Liver (tissue), 9 donors: ENCODE results near the gene ZNF226. TPM values are rescaled to one million over a fixed set of nuclear protein-coding genes. Genes with fewer than 3 reads are reported as not detected.

Experiments used
- DNase-seq: peaks from one replicate; pipeline ENCODE4 v3.0.0-alpha.2; 2017; ENCODE audit warnings: low spot score
- H3K27ac ChIP-seq, 2 donors: one replicate each; pipeline ENCODE4 v1.7.0; 2013; ENCODE audit warnings: inconsistent platforms in 2 of 2, low read length in 2 of 2, control low read depth in 1 of 2, low read depth in 1 of 2, mild to moderate bottlenecking in 1 of 2
- H3K27me3 ChIP-seq, 4 donors: one replicate each; pipeline versions ENCODE4 v1.6.1 to v1.7.0; 2013; ENCODE audit warnings: low read length in 3 of 4, inconsistent platforms in 1 of 4, mild to moderate bottlenecking in 1 of 4, moderate library complexity in 1 of 4; ENCODE audit not compliant: control insufficient read depth in 4 of 4, insufficient read depth in 4 of 4
- H3K36me3 ChIP-seq, 4 donors: one replicate each; pipeline versions ENCODE4 v1.6.1 to v1.7.0; 2013; ENCODE audit warnings: low read length in 3 of 4, mild to moderate bottlenecking in 3 of 4, low read depth in 1 of 4, moderate library complexity in 1 of 4; ENCODE audit not compliant: control insufficient read depth in 4 of 4, insufficient read depth in 3 of 4
- H3K4me1 ChIP-seq, 4 donors: one replicate each; pipeline versions ENCODE4 v1.6.1 to v1.7.0; 2013; ENCODE audit warnings: low read length in 3 of 4, mild to moderate bottlenecking in 3 of 4, moderate library complexity in 1 of 4; ENCODE audit not compliant: control insufficient read depth in 4 of 4, insufficient read depth in 4 of 4
- H3K4me3 ChIP-seq, 3 donors: one replicate each; pipeline versions ENCODE4 v1.6.1 to v1.7.0; 2013; ENCODE audit warnings: low read length in 3 of 3, control low read depth in 1 of 3, low read depth in 1 of 3, mild to moderate bottlenecking in 1 of 3
- H3K9ac ChIP-seq, 2 donors: one replicate each; pipeline ENCODE4 v1.7.0; 2013; ENCODE audit warnings: low read length in 2 of 2, mild to moderate bottlenecking in 2 of 2, moderate library complexity in 2 of 2, control low read depth in 1 of 2, low read depth in 1 of 2
- H3K9me3 ChIP-seq, 4 donors: one replicate each; pipeline versions ENCODE4 v1.6.1 to v1.7.0; 2013; ENCODE audit warnings: low read length in 3 of 4; ENCODE audit not compliant: control insufficient read depth in 4 of 4
- EGR1 ChIP-seq, 2 donors: IDR thresholded peaks; 2 replicates each; pipeline ENCODE4 v1.6.1; 2016 to 2018; ENCODE audit warnings: antibody characterized with exemption in 2 of 2, low read depth in 2 of 2
- FOXA1 ChIP-seq: IDR thresholded peaks from 2 replicates; pipeline ENCODE4 v1.6.1; 2016; ENCODE audit warnings: antibody characterized with exemption
- FOXA2 ChIP-seq: IDR thresholded peaks from 2 replicates; pipeline ENCODE4 v1.6.1; 2016; ENCODE audit warnings: antibody characterized with exemption
- GABPA ChIP-seq, 2 donors: IDR thresholded peaks in 1 of 2; conservative IDR thresholded peaks in 1 of 2; 2 replicates each; pipeline ENCODE4 v1.6.1; 2016; ENCODE audit warnings: antibody characterized with exemption in 2 of 2, mild to moderate bottlenecking in 1 of 2, moderate library complexity in 1 of 2
- HNF4A ChIP-seq, 2 donors: conservative IDR thresholded peaks; 2 replicates each; pipeline ENCODE4 v1.6.1; 2016; ENCODE audit warnings: antibody characterized with exemption in 2 of 2, mild to moderate bottlenecking in 2 of 2
- HNF4G ChIP-seq: IDR thresholded peaks from 2 replicates; pipeline ENCODE4 v1.6.1; 2016; ENCODE audit warnings: antibody characterized with exemption
- JUND ChIP-seq, 2 donors: IDR thresholded peaks; 2 replicates each; pipeline ENCODE4 v1.6.1; 2016; ENCODE audit warnings: antibody characterized with exemption in 2 of 2
- MAX ChIP-seq: IDR thresholded peaks from 2 replicates; pipeline ENCODE4 v1.6.1; 2016; ENCODE audit warnings: antibody characterized with exemption
- NR2F2 ChIP-seq: IDR thresholded peaks from 2 replicates; pipeline ENCODE4 v1.6.1; 2016; ENCODE audit warnings: antibody characterized with exemption
- RAD21 ChIP-seq, 2 donors: IDR thresholded peaks; 2 replicates each; pipeline ENCODE4 v1.6.1; 2016; ENCODE audit warnings: antibody characterized with exemption in 2 of 2, mild to moderate bottlenecking in 2 of 2
- REST ChIP-seq: IDR thresholded peaks from 2 replicates; pipeline ENCODE4 v1.6.1; 2016; ENCODE audit warnings: antibody characterized with exemption, mild to moderate bottlenecking
- RXRA ChIP-seq, 2 donors: IDR thresholded peaks; 2 replicates each; pipeline ENCODE4 v1.6.1; 2017 to 2018; ENCODE audit warnings: antibody characterized with exemption in 2 of 2, mild to moderate bottlenecking in 1 of 2
- SP1 ChIP-seq: IDR thresholded peaks from 2 replicates; pipeline ENCODE4 v1.6.1; 2018; ENCODE audit warnings: antibody characterized with exemption, mild to moderate bottlenecking
- TAF1 ChIP-seq: conservative IDR thresholded peaks from 2 replicates; pipeline ENCODE4 v1.6.1; 2016; ENCODE audit warnings: antibody characterized with exemption, mild to moderate bottlenecking
- YY1 ChIP-seq: IDR thresholded peaks from 2 replicates; pipeline ENCODE4 v1.6.1; 2016; ENCODE audit warnings: antibody characterized with exemption, mild to moderate bottlenecking
- WGBS: extraction: QIAGEN DNeasy Blood & Tissue Kit; methylation state at CpG from one replicate; pipeline ENCODE4 v1.1.7; 2013; 5-methylcytosine and 5-hydroxymethylcytosine counted together
- polyA plus RNA-seq, 2 donors: library from polyadenylated mRNA; stranded (reverse) in 1 of 2; unstranded in 1 of 2; fragments of 200-250 nt in 1 of 2; fragments of >200 nt in 1 of 2; fragmentation: Nextera tagmentation in 1 of 2; extraction: Ambion mirVana in 1 of 2; gene quantifications; one replicate each; pipeline versions ENCODE4 v1.2.1 to v1.2.3, GENCODE V29; 2013 to 2015
- total RNA-seq, 2 donors: library from RNA; depleted of rRNA; stranded (reverse); fragments of >200 nt; gene quantifications; one replicate each; pipeline ENCODE4 v1.2.3, GENCODE V29; 2014
- TF ChIP-seq, protein P1 (sequence below): fragments of 150-350 bp; IDR thresholded peaks from 2 replicates; pipeline ENCODE4 v1.5.1; 2017; ENCODE audit warnings: improper control_type of control experiment, low read depth, low read length; ENCODE audit not compliant: missing input control
- TF ChIP-seq, protein P2 (sequence below): IDR thresholded peaks from 2 replicates; pipeline ENCODE4 v1.6.1; 2016; ENCODE audit warnings: antibody characterized with exemption
- TF ChIP-seq, protein P3 (sequence below): IDR thresholded peaks from 2 replicates; pipeline ENCODE4 v1.6.1; 2016; ENCODE audit warnings: antibody characterized with exemption
- donor health status: healthy.
- donor health status: healthy.
- donor health status: healthy.
- donor health status: healthy.
- donor health status: healthy.

Gene ZNF226
- total and polyA plus RNA-seq, 4 donors = 6.4 to 10.6 (median 8.5) TPM

DNA sequence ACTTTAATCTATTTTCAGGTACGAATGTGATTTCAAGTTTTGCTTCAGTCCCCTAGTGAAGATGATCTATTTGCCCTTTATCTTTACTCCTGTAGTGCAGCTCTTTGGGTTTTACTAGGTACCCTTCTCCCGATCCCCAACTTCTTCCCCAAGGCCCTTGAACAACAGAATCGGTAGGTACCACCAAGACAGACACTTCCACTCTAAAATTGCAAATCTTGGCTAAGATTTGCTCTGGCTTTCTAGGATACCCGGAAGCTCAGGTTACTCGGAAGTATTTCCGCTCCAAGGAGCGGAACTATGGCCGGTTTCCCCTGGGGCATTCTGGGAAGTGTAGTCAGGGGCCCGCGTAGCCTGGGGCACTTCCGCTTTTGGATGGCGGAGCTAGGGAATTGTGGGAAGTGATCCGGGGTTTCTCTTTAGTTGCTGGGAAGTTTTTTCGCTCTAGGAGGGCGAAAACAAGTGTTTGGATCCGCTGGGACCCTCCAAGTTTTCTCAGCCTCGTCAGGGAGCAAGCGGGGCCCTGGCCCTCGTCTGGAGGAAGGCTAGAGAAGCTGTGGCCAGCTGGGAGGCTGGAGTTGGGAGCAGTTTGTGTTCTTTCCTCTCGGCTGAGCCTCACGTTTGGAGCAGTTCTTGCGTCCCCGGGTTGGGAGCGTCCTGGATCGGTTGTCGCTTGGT is 42.4 kb downstream of the ZNF226 start (continued):
- TF ChIP-seq, protein P1, sequence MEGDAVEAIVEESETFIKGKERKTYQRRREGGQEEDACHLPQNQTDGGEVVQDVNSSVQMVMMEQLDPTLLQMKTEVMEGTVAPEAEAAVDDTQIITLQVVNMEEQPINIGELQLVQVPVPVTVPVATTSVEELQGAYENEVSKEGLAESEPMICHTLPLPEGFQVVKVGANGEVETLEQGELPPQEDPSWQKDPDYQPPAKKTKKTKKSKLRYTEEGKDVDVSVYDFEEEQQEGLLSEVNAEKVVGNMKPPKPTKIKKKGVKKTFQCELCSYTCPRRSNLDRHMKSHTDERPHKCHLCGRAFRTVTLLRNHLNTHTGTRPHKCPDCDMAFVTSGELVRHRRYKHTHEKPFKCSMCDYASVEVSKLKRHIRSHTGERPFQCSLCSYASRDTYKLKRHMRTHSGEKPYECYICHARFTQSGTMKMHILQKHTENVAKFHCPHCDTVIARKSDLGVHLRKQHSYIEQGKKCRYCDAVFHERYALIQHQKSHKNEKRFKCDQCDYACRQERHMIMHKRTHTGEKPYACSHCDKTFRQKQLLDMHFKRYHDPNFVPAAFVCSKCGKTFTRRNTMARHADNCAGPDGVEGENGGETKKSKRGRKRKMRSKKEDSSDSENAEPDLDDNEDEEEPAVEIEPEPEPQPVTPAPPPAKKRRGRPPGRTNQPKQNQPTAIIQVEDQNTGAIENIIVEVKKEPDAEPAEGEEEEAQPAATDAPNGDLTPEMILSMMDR = no peak

GRCh38 chr19:44212250-44212865 is 47.5 kb downstream of the ZNF226 start, which contains the start of gene ZNF227:
Gene ZNF227, plus strand, starts transcription at chr19:44212532. Its CDS starts 5,261 bp downstream, at chr19:44217793.
- WGBS = under 1% methylated on average over 37 of the region's 37 CpGs

More at GRCh38 chr19:44212250-44212865, 47.5 kb downstream of the ZNF226 start, which contains the start of gene ZNF227:
- H3K36me3 ChIP-seq = peaks cover 3 to 17% (median 13%) of the 10 kb centered on the region in 4 donors
- peak within 1 kb of the TSS; percentile 49 to 57 for H3K9ac ChIP-seq
- H3K4me3 ChIP-seq = peak within 1 kb of the TSS; percentile 63 to 97 (median 90)
- H3K4me1 ChIP-seq = peaks cover 0 to 13% (median 11%) of the 10 kb centered on the region in 4 donors
- TF ChIP-seq, protein P2, sequence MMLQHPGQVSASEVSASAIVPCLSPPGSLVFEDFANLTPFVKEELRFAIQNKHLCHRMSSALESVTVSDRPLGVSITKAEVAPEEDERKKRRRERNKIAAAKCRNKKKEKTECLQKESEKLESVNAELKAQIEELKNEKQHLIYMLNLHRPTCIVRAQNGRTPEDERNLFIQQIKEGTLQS = peak; percentile 64
- TF ChIP-seq REST (peak; percentile 83), EGR1 (IDR thresholded peaks at IDR 0.05; ENCODE audit: low read depth in 2 of 2) (peak; percentile 93 to 97), RAD21 (IDR thresholded peaks at IDR 0.05) (peak; percentile 38 to 49), NR2F2 (peak; percentile 76), TAF1 (peak; percentile 62), JUND (IDR thresholded peaks at IDR 0.05) (peak; percentile 60 to 89), RXRA (IDR thresholded peaks at IDR 0.05) (peak; percentile 43 to 76), HNF4A (conservative IDR thresholded peaks at IDR 0.05) (peak; percentile 17 to 21), FOXA2 (peak; percentile 16), MAX (peak; percentile 96), GABPA (IDR thresholded peaks at IDR 0.05 in 1 of 2, conservative IDR thresholded peaks at IDR 0.05 in 1 of 2) (peak; percentile 84 to 96), FOXA1 (no peak), YY1 (peak; percentile 97), HNF4G (no peak), SP1 (peak; percentile 76)
- TF ChIP-seq, protein P3, sequence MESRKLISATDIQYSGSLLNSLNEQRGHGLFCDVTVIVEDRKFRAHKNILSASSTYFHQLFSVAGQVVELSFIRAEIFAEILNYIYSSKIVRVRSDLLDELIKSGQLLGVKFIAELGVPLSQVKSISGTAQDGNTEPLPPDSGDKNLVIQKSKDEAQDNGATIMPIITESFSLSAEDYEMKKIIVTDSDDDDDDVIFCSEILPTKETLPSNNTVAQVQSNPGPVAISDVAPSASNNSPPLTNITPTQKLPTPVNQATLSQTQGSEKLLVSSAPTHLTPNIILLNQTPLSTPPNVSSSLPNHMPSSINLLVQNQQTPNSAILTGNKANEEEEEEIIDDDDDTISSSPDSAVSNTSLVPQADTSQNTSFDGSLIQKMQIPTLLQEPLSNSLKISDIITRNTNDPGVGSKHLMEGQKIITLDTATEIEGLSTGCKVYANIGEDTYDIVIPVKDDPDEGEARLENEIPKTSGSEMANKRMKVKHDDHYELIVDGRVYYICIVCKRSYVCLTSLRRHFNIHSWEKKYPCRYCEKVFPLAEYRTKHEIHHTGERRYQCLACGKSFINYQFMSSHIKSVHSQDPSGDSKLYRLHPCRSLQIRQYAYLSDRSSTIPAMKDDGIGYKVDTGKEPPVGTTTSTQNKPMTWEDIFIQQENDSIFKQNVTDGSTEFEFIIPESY = peak; percentile 95
- TF ChIP-seq, protein P1 = no peak
- H3K27ac ChIP-seq = peak within 1 kb of the TSS; percentile 50 to 77
- H3K9me3 ChIP-seq = peaks cover 2 to 11% (median 5%) of the 10 kb centered on the region in 4 donors
- peak; percentile 79 for DNase-seq
- H3K27me3 ChIP-seq = no peaks in the 10 kb centered on the region
